ENCODE results near the gene PYGB.
"Not testable (repeated sequence)": the region's sequence is repeated elsewhere in the genome, so short reads cannot be mapped to it uniquely, and the experiment has no call there.

The PYGB gene

GRCh38 chr20:25297141-25297905, 49.4 kb downstream of the PYGB start:
- peak; percentile 35 for DNase-seq

DNA sequence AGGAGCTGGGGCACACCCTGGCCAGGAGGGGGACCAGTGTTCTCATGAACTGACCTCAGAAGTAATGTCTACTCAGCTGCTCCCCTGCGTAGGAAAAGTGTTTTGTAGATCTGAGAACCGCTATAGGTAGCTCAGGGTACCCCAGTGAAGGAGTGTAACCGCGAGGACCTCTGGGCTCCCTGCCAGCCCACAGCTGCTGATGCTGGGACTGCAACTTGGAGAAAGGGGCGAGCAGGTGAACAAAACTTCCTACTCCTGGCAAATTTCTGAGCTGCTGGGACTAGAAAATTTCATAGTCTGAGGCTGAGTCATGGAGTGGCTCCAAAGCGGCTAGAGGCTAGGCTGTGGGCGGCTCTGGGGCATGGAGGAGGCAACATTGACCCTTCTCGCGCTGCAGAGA, 51.9 kb downstream of the PYGB start:
- no peak for DNase-seq

GRCh38 chr20:25300496-25301170, 52.7 kb downstream of the PYGB start:
- no peak for DNase-seq

- DNase-seq, result no peak
Observed at GRCh38 chr20:25301357-25301920, 53.6 kb downstream of the PYGB start.

- DNase-seq, result no peak
Observed at GRCh38 chr20:25302596-25302995, 54.7 kb downstream of the PYGB start.

DNA sequence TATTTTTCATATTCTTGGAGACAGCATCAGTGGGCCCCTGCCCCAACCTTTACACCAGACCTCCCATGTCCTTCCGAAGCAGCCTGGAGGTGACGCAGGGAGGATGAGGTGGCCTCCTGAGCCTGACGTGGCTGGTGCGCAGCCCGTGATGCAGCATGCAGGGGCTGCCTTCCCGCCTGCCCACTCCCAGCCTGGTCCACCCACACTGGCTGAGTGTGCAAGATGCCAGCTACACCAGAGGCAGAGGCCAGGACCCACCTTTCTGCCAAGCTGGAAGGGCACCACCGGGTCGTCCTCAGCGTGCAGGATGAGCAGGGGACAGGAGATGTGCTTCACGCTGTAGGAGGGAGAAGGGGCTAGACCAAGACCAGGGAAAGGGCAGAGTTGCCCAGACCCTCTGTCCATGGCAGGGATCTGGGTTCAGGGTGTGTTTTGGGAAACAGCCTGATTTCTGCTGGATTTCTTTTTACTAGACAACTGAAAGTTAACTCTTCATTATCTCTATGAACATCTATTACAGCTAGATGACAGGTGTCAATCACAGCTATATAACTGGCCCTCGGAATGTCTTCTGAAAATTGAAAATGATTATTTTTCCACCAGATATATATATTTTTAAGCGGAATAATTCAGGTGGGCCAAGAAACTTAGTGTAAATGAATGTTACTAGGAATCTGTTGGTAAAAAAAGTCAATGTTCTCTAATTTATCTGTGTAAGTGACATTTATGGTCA, 55.6 kb downstream of the PYGB start:
- no peak for DNase-seq

DNA sequence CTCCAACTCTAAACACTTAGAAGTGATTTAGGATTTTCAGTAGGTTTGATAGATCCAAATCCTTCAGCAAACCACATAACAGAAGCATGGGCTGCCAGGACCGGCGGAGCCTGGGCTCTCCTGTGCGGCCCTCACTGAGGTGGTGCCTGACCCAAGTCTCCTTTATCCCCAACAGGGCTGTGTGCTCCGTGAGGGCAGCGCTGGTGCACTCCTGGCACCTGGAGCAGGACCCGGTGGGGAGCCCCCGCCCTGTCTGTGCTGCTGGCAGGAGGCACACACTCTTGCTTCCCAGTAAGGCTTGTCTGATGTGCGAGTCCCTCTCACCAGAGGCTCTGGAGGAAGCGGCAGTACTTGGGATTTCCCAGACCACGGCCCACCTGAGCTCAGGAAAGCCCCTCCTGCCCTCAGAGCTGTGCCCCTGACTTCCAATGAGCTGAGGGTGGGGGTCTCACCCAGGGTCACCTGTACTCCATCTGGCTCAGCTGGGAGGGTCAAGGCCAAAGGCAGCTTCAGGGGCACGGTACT, 56.2 kb downstream of the PYGB start:
- no peak for DNase-seq

- no peak for DNase-seq
Observed at GRCh38 chr20:25306991-25307903, 59.4 kb downstream of the PYGB start.

DNA sequence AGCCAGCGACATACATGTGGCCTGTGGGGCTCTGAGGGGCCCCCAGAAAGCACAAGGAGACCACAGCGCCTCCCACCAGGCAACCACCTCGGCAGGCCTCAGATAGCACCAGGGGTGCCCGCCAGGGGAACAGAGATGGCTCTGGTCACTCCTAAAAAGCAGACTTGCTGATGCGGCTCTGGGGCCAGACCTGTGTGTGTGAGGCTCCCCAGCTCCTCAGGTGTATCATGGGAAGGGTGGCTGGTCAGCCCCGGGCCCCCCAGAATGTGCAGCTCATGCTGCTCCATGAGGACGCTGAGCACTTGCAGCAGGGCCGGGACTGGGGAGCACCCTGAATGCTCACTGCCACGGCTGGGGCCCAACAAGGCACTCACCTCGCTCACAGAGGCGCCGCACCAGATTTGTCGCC, 60.2 kb downstream of the PYGB start:
- DNase-seq, result no peak

DNA sequence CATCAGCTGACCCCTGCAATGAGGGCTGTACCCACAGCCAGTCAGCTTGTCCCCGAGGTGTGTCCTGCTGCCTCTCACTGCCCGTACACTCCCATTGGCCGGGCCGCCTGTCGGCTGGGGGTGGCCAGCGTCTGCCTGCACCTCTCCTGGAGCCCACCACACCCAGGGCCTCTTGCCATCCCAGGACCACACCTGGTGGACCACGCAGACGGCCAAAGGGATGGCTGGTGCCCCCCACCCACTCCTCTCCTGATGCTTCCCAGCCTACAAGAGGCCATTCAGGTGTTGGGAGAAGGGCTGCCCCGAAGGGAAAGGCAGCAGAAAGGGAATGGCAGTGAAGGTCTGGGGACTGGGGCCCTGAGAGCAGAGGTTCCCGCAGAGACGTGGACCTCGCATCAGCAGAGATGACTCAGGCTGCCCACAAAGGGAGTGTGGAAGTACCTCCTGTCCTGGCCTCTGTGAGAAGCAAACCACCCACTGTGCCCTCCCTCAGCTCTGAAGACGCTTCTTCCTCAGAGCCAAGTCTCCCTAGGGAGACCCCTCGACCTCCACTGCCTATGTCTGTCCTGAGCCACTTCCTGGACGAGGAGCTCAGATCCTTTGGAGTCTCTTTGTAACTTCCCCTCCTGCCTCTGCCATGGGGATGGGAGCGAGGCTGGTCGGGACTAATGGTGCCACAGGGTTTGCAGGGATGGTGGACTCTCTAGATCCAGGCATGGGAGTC, 60.9 kb downstream of the PYGB start:
- DNase-seq, result no peak

GRCh38 chr20:25309395-25310267, 61.7 kb downstream of the PYGB start:
- peak; percentile 45 for DNase-seq

DNA sequence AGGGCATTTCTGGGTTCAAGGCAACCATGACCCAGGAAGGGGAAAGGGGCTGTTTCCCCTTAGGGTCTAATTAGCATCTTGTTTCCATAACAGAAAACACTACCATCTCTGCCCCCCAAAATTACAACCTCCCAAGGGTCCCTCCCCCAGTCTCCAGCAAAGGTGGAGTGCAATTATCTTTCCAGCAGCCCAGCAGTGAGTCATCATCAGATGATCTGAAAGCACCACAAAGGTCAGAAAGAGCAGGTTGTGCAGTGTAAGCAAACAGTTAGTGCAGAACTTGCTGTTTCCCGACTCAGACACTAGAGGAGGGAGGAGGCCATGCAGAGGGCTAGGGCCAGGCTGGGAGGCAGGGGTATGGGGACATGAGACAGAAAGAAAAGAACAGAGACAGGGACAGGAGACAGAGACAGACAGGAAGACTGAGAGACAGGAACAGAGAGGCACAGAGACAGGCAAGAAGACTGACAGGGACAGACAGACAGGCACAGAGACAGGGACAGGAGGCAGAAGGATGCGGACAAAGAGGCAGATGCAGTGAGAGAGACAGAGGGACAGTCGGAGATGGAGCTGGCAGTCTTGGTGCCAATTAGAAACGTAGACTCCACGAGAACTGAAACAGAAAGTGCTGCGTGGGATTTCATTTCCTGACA, 62.5 kb downstream of the PYGB start:
- peak; percentile 48 for DNase-seq

GRCh38 chr20:25310921-25311728, 63.2 kb downstream of the PYGB start:
- DNase-seq, result no peak

DNA sequence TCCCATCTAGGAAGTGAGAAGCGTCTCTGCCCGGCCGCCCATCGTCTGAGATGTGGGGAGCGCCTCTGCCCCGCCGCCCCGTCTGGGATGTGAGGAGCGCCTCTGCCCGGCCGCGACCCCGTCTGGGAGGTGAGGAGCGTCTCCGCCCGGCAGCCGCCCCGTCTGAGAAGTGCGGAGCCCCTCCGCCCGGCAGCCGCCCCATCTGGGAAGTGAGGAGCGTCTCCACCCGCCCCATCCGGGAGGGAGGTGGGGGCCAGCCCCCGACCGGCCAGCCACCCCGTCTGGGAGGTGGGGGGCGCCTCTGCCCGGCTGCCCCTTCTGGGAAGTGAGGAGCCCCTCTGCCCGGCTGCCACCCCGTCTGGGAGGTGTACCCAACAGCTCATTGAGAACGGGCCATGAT, 64.8 kb downstream of the PYGB start:
- not testable (repeated sequence) for DNase-seq

GRCh38 chr20:25313593-25313992, 65.7 kb downstream of the PYGB start:
- no peak for DNase-seq

GRCh38 chr20:25314497-25315417, 66.9 kb downstream of the PYGB start:
- no peak for DNase-seq

GRCh38 chr20:25315418-25316210, 67.7 kb downstream of the PYGB start:
- no peak for DNase-seq

All from COR-L47 (cell line).